ENCODE data around the gene TMEM182.

The TMEM182 gene

GRCh38 chr2:102736410-102737409, 25.1 kb upstream of the TMEM182 start:
- TF ChIP-seq NFIC (IDR thresholded peaks at IDR 0.05) (no peak), FOXM1 (IDR thresholded peaks at IDR 0.05; ENCODE audit: borderline replicate concordance, low read depth) (no peak), CREB1 (IDR thresholded peaks at IDR 0.05; ENCODE audit: low read depth) (no peak), ZBTB7A (IDR thresholded peaks at IDR 0.05; ENCODE audit: low read depth) (peak; percentile 28; the same call in 1 of the 2 replicates), RAD21 (IDR thresholded peaks at IDR 0.05; ENCODE audit: low read depth) (no peak), TAF1 (IDR thresholded peaks at IDR 0.05; ENCODE audit: low read depth) (peak; percentile 74), EGR1 (IDR thresholded peaks at IDR 0.05) (no peak), EP300 (IDR thresholded peaks at IDR 0.05; ENCODE audit: borderline replicate concordance) (no peak)

- TF ChIP-seq YY1 (IDR thresholded peaks at IDR 0.05; ENCODE audit: low read depth), result no peak
- TF ChIP-seq MAX (IDR thresholded peaks at IDR 0.05), result no peak
- TF ChIP-seq CREB1 (IDR thresholded peaks at IDR 0.05; ENCODE audit: low read depth), result no peak
- no peak for TF ChIP-seq FOXM1 (IDR thresholded peaks at IDR 0.05; ENCODE audit: borderline replicate concordance, low read depth)
- no peak for TF ChIP-seq TAF1 (IDR thresholded peaks at IDR 0.05; ENCODE audit: low read depth)
- no peak for TF ChIP-seq RAD21 (IDR thresholded peaks at IDR 0.05; ENCODE audit: low read depth)
- no peak for TF ChIP-seq TEAD4 (IDR thresholded peaks at IDR 0.05)
- no peak for TF ChIP-seq NFIC (IDR thresholded peaks at IDR 0.05)
- no peak for TF ChIP-seq USF1 (IDR thresholded peaks at IDR 0.05)
- no peak for TF ChIP-seq TCF12 (IDR thresholded peaks at IDR 0.05; ENCODE audit: low read depth)
- no peak for TF ChIP-seq EGR1 (IDR thresholded peaks at IDR 0.05)
- no peak for TF ChIP-seq REST (IDR thresholded peaks at IDR 0.05; ENCODE audit: low read depth)
- TF ChIP-seq EP300 (IDR thresholded peaks at IDR 0.05; ENCODE audit: borderline replicate concordance), result no peak
- TF ChIP-seq CEBPB (IDR thresholded peaks at IDR 0.05), result no peak
- no peak for TF ChIP-seq ZBTB7A (IDR thresholded peaks at IDR 0.05; ENCODE audit: low read depth)
These were observed 24.4 kb upstream of the TMEM182 start for GRCh38 chr2:102737431-102737830.

GRCh38 chr2:102743259-102743658, 18.6 kb upstream of the TMEM182 start:
- TF ChIP-seq CEBPB (IDR thresholded peaks at IDR 0.05) (no peak), ZBTB7A (IDR thresholded peaks at IDR 0.05; ENCODE audit: low read depth) (no peak), REST (IDR thresholded peaks at IDR 0.05; ENCODE audit: low read depth) (no peak), TEAD4 (IDR thresholded peaks at IDR 0.05) (no peak), NFIC (IDR thresholded peaks at IDR 0.05) (no peak), FOXM1 (IDR thresholded peaks at IDR 0.05; ENCODE audit: borderline replicate concordance, low read depth) (no peak), EGR1 (IDR thresholded peaks at IDR 0.05) (no peak), TAF1 (IDR thresholded peaks at IDR 0.05; ENCODE audit: low read depth) (no peak), RAD21 (IDR thresholded peaks at IDR 0.05; ENCODE audit: low read depth) (no peak), USF1 (IDR thresholded peaks at IDR 0.05) (no peak), EP300 (IDR thresholded peaks at IDR 0.05; ENCODE audit: borderline replicate concordance) (no peak), TCF12 (IDR thresholded peaks at IDR 0.05; ENCODE audit: low read depth) (no peak), YY1 (IDR thresholded peaks at IDR 0.05; ENCODE audit: low read depth) (no peak), MAX (IDR thresholded peaks at IDR 0.05) (no peak), CREB1 (IDR thresholded peaks at IDR 0.05; ENCODE audit: low read depth) (no peak)

GRCh38 chr2:102748107-102748506, 13.7 kb upstream of the TMEM182 start:
- TF ChIP-seq YY1 (IDR thresholded peaks at IDR 0.05; ENCODE audit: low read depth) (no peak), TCF12 (IDR thresholded peaks at IDR 0.05; ENCODE audit: low read depth) (no peak), USF1 (IDR thresholded peaks at IDR 0.05) (no peak), EP300 (IDR thresholded peaks at IDR 0.05; ENCODE audit: borderline replicate concordance) (no peak), TAF1 (IDR thresholded peaks at IDR 0.05; ENCODE audit: low read depth) (no peak), CREB1 (IDR thresholded peaks at IDR 0.05; ENCODE audit: low read depth) (no peak), FOXM1 (IDR thresholded peaks at IDR 0.05; ENCODE audit: borderline replicate concordance, low read depth) (no peak), MAX (IDR thresholded peaks at IDR 0.05) (no peak), REST (IDR thresholded peaks at IDR 0.05; ENCODE audit: low read depth) (no peak), NFIC (IDR thresholded peaks at IDR 0.05) (no peak), RAD21 (IDR thresholded peaks at IDR 0.05; ENCODE audit: low read depth) (no peak), ZBTB7A (IDR thresholded peaks at IDR 0.05; ENCODE audit: low read depth) (no peak), TEAD4 (IDR thresholded peaks at IDR 0.05) (no peak), EGR1 (IDR thresholded peaks at IDR 0.05) (no peak), CEBPB (IDR thresholded peaks at IDR 0.05) (no peak)
